Thymus (tissue), 11 donors: ENCODE results near the gene TMEM219. TPM values are rescaled to one million over a fixed set of nuclear protein-coding genes. Genes with fewer than 3 reads are reported as not detected.
"Not testable (repeated sequence)": the region's sequence is repeated elsewhere in the genome, so short reads cannot be mapped to it uniquely, and the experiment has no call there.

Source experiments
- DNase-seq, 9 donors: peaks; one replicate each; pipeline ENCODE4 v3.0.0-alpha.2; 2013; ENCODE audit warnings: low spot score in 9 of 9, low read depth in 6 of 9, missing footprints in 1 of 9
- H3K27ac ChIP-seq, 2 donors: one replicate each; pipeline ENCODE4 v1.5.1; 2013; ENCODE audit warnings: control low read depth in 1 of 2, low read depth in 1 of 2, low read length in 1 of 2, mild to moderate bottlenecking in 1 of 2, moderate library complexity in 1 of 2
- H3K27me3 ChIP-seq, 2 donors: one replicate each; pipeline ENCODE4 v1.5.1; 2013; ENCODE audit warnings: low read length in 1 of 2; ENCODE audit not compliant: control insufficient read depth in 2 of 2, insufficient read depth in 1 of 2
- H3K36me3 ChIP-seq, 2 donors: one replicate each; pipeline ENCODE4 v1.5.1; 2013; ENCODE audit warnings: low read length in 1 of 2, mild to moderate bottlenecking in 1 of 2, moderate library complexity in 1 of 2; ENCODE audit not compliant: control insufficient read depth in 2 of 2, insufficient read depth in 2 of 2
- H3K4me1 ChIP-seq, 2 donors: one replicate each; pipeline ENCODE4 v1.5.1; 2013; ENCODE audit warnings: low read length in 2 of 2; ENCODE audit not compliant: control insufficient read depth in 2 of 2, insufficient read depth in 2 of 2
- H3K4me3 ChIP-seq, 2 donors: one replicate each; pipeline ENCODE4 v1.5.1; 2013; ENCODE audit warnings: low read length in 2 of 2, control low read depth in 1 of 2, mild to moderate bottlenecking in 1 of 2
- H3K9me3 ChIP-seq, 2 donors: one replicate each; pipeline ENCODE4 v1.5.1; 2013; ENCODE audit warnings: low read length in 1 of 2, mild to moderate bottlenecking in 1 of 2; ENCODE audit not compliant: control insufficient read depth in 2 of 2, insufficient read depth in 1 of 2
- WGBS: extraction: QIAGEN DNeasy Blood & Tissue Kit; methylation state at CpG from one replicate; pipeline ENCODE4 v1.1.7; 2013; 5-methylcytosine and 5-hydroxymethylcytosine counted together
- polyA plus RNA-seq: library from polyadenylated mRNA; stranded (reverse); fragments of 200-250 nt; gene quantifications from one replicate; pipeline ENCODE4 v1.2.3, GENCODE V29; 2013
- total RNA-seq: library from RNA; stranded (reverse); fragments of 120-200 nt; gene quantifications from one replicate; pipeline ENCODE4 v1.2.4, GENCODE V29; 2013
- donor health status: healthy.

TMEM219 gene
- total and polyA plus RNA-seq, 2 donors: 61.4 to 155 TPM

DNA sequence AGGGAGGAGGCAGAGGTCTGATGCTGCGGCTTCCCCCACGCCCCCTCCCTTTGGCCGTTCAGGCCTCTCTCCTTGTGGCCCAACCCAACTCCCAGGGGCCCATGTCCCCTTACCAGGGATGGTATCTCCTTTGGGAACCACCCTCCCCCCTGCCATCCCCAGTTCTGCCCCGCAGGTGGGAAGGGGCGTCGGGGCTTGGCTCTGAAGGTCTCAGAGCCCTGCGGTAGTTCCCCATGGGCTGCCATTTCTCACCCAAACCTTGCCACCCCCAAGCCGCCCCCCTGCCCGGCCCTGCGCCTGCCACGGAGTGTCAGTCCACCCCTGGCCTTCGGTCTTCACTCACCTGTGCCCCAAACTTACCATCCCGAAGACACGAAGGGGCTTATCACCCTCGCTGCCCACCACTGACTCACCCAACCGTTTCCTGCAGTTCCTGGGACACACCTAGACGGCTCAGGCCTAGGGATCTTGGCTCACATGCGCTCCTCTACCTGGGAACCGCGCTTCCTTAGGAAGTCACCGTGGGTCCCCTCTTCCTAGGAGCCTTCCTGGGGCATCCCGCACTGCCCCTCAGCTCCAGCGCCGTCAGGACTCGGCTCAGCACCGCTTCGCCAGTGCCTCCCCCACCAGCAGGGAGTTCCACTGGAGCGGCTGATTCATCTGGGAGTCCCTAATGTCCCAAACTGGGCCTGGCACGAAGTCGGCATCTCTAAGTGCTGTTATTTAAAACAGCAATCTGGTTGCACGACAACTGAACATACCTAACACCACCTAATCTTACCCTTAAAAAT lies 50.0 kb downstream of the TMEM219 start:
- H3K36me3 ChIP-seq: peaks cover 0 to 5% of the 10 kb centered on the region in 2 donors
- WGBS: 25% methylated on average over 31 of the region's 31 CpGs
- H3K4me1 ChIP-seq: peaks cover 7 to 12% of the 10 kb centered on the region in 2 donors
- no peak overlapping the region for H3K27ac ChIP-seq
- H3K9me3 ChIP-seq: peaks cover 1 to 10% of the 10 kb centered on the region in 2 donors
- peaks cover 29 to 74% of the 10 kb centered on the region in 2 donors for H3K27me3 ChIP-seq
- peak overlapping the region in 1 of 2 donors; percentile 53 for H3K4me3 ChIP-seq
- no peak for DNase-seq

DNA sequence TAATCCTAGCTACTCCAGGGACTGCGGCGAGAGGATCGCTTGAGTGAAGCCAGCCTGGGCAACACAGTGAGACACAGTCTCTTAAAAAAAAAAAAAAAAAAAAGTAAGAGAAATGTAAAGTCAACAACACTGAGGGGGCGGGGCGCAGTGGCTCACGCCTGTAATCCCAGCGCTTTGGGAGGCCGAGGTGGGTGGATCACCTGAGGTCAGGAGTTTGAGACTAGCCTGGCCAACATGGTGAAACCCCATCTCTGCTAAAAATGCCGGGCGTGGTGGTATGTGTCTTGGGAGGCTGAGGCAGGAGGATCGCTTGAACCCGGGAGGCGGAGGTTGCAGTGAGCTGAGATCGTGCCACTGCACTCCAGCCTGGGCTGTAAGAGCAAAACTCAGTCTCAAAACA lies 50.7 kb downstream of the TMEM219 start:
- not testable (repeated sequence) for H3K27ac ChIP-seq, H3K4me3 ChIP-seq, H3K36me3 ChIP-seq, DNase-seq
- peaks cover 29 to 74% of the 10 kb centered on the region in 2 donors for H3K27me3 ChIP-seq
- 87% methylated on average over 14 of the region's 14 CpGs for WGBS
- peaks cover 1 to 10% of the 10 kb centered on the region in 2 donors for H3K9me3 ChIP-seq
- H3K4me1 ChIP-seq: peaks cover 7 to 12% of the 10 kb centered on the region in 2 donors

DNA sequence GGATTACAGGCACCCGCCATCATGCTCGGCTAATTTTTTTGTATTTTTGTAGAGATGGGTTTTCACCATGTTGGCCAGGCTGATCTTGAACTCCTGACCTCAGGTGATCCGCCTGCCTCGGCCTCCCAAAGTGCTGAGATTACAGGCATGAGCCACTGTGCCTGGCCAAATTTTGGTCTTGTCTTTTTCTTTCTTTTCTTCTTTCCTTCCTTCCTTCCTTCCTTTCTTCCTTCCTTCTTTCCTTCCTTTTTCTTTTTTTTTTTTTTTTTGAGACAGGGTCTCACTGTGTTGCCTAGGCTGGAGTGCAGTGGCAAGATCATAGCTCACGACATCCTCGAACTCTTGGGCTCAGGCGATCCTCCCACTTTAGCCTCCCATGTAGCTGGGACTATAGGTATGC lies 53.6 kb downstream of the TMEM219 start:
- DNase-seq, H3K9me3 ChIP-seq, H3K36me3 ChIP-seq, H3K4me3 ChIP-seq, H3K27ac ChIP-seq, H3K4me1 ChIP-seq: not testable (repeated sequence)
- H3K27me3 ChIP-seq: peaks cover 20 to 62% of the 10 kb centered on the region in 2 donors
- WGBS: 98% methylated on average over 7 of the region's 7 CpGs

DNA sequence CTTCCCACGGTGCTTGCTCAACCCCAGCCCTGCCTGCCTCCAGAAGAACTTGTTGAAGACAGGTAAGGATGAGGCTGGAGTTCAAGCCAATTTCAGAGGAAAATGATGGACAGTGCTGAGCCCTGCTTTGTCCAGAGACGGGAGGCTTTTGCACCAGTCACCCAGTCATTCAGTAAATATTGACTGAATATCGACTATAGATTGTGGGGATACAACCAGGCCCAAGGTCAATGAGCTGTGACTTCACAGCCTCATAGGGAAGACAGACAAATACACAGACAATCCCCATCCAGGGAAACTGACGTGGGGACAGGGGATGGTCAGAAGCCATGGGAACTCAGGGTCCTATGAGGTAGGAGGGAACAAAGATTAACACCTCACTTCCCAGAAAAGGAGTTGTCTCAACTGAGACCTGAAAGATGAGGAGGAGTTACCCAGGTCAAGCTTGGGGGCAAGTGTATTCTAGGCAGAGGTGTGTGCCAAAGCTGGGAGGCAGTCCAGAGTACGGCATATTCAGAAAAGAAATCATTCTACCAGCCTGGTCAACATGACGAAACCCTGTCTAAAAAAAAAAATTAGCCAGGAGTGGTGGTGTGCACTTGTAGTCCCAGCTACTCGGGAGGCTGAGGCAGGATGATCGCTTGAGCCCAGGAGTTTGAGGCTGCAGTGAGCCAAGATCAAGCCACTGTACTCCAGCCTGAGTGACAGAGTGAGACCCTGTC lies 54.8 kb downstream of the TMEM219 start:
- Histone ChIP-seq H3K9me3 (peaks cover 1 to 9% of the 10 kb centered on the region in 2 donors), H3K4me1 (peaks cover 0 to 12% of the 10 kb centered on the region in 2 donors), H3K4me3 (no peak overlapping the region), H3K36me3 (no peaks in the 10 kb centered on the region), H3K27ac (no peak overlapping the region), H3K27me3 (peaks cover 8 to 62% of the 10 kb centered on the region in 2 donors)
- WGBS: 91% methylated on average over 8 of the region's 8 CpGs
- DNase-seq: no peak

DNA sequence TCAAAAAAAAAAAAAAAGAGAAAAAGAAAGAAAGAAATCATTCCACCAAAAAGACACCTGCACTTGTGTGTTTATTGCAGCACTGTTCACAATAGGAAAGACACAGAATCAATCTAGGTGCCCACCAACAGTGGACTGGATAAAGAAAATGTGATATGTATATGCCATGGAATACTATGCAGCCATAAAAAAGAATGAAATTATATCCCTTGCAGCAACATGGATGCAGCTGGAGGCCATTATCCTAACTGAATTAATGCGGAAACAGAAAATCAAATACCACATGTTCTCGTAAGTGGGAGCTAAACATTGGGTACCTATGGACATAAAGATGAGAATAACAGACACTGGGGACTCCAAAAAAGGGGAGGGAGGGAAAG lies 55.4 kb downstream of the TMEM219 start:
- WGBS: 97% methylated on average over 2 of the region's 2 CpGs
- H3K36me3 ChIP-seq: no peaks in the 10 kb centered on the region
- peaks cover 0 to 12% of the 10 kb centered on the region in 2 donors for H3K4me1 ChIP-seq
- DNase-seq: no peak
- H3K27ac ChIP-seq: no peak overlapping the region
- H3K27me3 ChIP-seq: peaks cover 3 to 57% of the 10 kb centered on the region in 2 donors
- peaks cover 0 to 5% of the 10 kb centered on the region in 2 donors for H3K9me3 ChIP-seq
- no peak overlapping the region for H3K4me3 ChIP-seq

DNA sequence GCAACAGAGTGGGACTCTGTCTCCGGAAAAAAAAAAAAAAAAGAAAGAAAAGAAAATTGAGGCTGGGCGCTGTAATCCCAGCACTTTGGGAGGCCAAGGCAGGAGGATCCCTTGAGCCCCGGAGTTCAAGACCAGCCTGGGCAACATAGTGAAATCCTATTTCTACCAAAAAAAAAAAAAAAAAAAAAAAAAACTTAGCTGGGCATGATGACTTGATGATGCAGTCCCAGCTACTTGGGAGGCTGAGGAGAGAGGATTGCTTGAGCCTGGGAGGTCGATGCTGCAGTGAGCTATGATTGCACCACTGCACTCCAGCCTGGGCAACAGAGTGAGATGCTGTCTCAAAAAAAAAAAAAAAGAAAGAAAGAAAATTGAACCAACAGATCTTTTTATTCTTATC lies 56.1 kb downstream of the TMEM219 start:
- H3K4me3 ChIP-seq, H3K36me3 ChIP-seq, H3K27ac ChIP-seq, H3K9me3 ChIP-seq, DNase-seq: not testable (repeated sequence)
- 95% methylated on average over 4 of the region's 4 CpGs for WGBS
- Histone ChIP-seq H3K4me1 (peaks cover 0 to 12% of the 10 kb centered on the region in 2 donors), H3K27me3 (peaks cover 0 to 51% of the 10 kb centered on the region in 2 donors)

DNA sequence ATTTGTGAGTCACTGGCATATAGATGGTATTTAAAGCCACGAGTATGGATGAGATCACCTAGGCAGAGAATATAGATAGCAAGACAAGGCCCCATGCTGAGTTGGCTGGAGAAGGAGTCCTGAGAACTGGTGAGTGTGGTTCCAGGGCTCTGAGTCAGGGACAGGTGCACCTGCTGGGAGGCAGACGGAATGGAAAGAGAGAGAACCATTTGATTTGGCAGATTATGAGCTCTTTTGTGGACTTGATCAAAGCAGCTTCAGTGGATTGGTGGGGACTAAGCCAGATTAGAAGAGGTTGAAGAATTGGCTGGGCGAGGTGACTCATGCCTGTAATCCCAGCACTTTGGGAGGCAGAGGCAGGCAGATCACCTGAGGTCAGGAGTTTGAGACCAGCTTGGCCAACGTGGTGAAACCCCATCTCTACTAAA lies 56.9 kb downstream of the TMEM219 start:
- Histone ChIP-seq H3K27ac (no peak overlapping the region), H3K36me3 (no peaks in the 10 kb centered on the region), H3K27me3 (peaks cover 0 to 51% of the 10 kb centered on the region in 2 donors), H3K4me1 (peaks cover 0 to 12% of the 10 kb centered on the region in 2 donors), H3K9me3 (peaks cover 0 to 5% of the 10 kb centered on the region in 2 donors), H3K4me3 (no peak overlapping the region)
- DNase-seq: no peak
- 88% methylated on average over 4 of the region's 4 CpGs for WGBS
